HK-2 (cell line): ENCODE measurements around the gene LRPPRC.

ENCODE experiments used
- DNase-seq: peaks from one replicate; pipeline ENCODE4 v3.0.0-alpha.2; 2018; ENCODE audit not compliant: unreplicated experiment

LRPPRC gene

DNA sequence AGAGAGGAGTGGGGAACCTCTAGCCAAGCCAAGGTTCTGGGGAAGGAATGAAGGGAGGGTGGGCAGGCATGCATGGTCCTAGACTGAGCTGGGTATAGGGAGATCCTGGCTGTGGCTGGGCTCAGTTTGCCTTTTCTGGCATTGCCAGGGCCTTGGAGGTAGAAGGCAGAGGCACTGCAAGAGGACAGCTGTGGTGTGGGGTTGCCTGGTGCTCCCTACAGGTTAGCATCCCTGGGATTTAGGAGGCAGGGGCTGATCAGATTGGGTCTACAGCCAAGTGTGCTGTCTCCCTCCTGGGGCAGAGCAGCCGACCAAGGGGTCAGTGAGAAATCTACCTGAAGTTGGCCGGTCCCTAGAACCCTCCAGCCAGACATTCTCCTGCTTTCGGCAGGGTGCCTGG lies 141.1 kb downstream of the LRPPRC start:
- no peak for DNase-seq

GRCh38 chr2:43853141-43854081 lies 142.4 kb downstream of the LRPPRC start:
- DNase-seq = no peak

- no peak for DNase-seq
Observed at GRCh38 chr2:43852196-43852730, 143.5 kb downstream of the LRPPRC start.

- DNase-seq = no peak
Observed at GRCh38 chr2:43851011-43851980, 144.5 kb downstream of the LRPPRC start.

DNA sequence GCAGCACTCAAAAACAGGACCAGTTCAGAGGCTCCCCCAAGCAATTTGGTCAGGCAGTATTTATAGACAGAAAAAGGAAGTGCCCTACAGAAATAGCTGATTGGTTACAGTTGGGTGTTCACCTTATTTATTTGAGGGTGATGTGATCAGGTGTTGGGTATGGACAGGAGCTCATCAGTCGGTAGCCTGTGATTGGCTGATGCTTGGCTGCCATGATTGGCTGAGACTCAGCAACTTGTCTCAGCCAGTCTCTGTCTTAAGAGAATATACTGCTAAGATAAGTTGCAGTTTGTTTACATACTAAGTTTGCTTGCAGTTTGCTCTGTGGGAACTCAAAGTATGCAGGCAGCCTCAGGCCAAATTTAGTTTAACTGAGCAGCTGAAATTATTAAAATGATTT lies 147.6 kb downstream of the LRPPRC start:
- DNase-seq = no peak

GRCh38 chr2:43846140-43846793 lies 149.5 kb downstream of the LRPPRC start:
- no peak for DNase-seq

- DNase-seq = no peak
Observed at GRCh38 chr2:43845181-43845580, 150.6 kb downstream of the LRPPRC start.

- no peak for DNase-seq
Observed at GRCh38 chr2:43842866-43843226, 152.9 kb downstream of the LRPPRC start.

GRCh38 chr2:43841949-43842865 lies 153.6 kb downstream of the LRPPRC start:
- no peak for DNase-seq

DNA sequence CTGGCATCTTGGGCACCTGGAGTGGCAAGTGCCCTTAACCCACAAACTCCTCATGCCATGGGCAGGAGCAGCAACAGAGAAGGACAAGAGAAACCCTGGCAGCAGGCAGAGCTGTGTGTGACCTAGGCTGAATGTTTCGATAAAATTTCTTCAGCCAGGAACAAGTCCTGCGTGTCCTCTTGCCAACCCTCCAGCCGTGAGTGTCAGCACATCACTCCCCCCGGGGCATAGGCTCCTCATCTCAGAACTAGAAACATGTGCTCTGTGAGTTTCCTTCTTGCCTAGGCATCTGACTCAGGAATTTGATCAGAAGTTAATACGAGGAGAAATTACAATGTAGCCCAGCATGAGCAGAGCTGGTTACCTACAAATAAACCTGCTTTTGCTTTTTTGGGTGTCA lies 154.8 kb downstream of the LRPPRC start:
- DNase-seq = no peak

- DNase-seq = no peak
Observed at GRCh38 chr2:43839776-43840564, 155.8 kb downstream of the LRPPRC start.

DNA sequence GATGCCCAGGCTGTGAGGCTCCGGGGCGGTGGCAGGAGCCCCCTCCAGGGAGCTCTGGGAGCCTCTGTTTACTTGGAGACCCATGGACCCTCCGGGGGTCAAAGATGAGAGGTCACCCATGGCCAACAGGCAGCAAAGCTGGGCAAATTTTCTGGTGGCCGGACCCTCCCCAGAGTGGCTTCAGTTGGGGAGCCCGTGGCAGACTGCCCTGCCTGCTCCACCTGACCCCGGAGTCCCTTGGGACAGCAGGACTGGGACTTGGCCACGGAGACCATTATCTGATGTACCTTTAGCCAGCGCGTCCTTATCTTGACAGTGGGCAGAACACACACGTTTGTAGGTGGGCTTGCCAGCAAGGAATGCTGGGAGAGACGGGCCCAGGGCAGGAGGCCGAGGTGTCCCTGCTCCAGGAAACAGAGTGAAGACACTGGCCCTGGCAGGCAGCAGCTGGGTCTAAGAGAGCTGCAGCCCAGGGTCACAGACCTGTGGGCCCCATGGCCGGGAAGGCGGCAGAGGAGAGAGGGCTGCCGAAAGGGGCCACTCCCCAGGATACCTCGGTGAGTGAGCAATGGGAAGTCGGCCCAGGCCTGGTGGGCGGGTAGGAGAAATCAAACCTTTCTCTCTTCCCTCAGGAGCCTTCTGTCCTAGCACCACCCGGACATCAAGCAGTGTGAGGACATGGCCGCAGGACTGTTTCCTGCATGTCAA lies 157.1 kb downstream of the LRPPRC start, which contains the start of the genes ABCG5 and ABCG8:
Gene ABCG5, minus strand, starts transcription at position 280 of the 708 bp plus-strand sequence. Its CDS starts 160 bp downstream, at position 120.
Gene ABCG8, plus strand, starts transcription at position 412 of the 708 bp plus-strand sequence. Its CDS starts 83 bp downstream, at position 495.
- no peak for DNase-seq

DNA sequence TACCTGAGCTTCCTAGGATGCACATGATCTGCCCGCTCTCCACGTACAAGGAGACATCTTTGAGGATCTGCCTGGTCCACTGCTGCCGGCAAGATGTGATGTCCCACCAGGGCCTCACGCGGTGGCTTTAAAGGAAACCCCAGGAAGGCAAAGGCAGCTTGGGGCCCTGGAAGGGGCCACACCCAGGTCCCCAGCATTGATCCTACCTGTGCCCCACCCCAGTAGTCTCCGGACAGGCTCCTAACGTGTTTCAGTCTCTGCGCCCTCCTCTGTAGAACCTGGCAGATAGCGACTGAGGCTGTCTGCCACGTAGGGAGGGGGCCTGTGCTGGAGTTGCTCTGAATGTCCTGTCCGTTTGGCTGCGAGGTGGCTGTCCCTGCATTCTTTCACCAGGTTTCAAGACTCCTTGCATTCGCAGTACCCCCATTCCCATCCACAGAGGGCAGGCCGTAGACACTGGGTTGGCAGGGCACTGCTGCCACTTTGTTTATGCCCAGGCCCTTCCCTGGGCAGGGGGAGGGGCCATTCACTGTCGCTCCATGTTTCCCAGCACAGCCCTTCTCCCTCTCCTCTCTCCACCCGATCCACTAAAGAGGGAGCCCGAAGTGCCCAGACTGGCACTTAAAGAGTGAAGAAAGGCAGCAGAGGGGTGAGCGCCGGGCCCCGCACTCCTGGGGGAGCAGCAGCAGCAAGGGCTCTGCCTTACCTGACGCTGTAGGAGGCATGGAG lies 157.8 kb downstream of the LRPPRC start:
- no peak for DNase-seq

DNA sequence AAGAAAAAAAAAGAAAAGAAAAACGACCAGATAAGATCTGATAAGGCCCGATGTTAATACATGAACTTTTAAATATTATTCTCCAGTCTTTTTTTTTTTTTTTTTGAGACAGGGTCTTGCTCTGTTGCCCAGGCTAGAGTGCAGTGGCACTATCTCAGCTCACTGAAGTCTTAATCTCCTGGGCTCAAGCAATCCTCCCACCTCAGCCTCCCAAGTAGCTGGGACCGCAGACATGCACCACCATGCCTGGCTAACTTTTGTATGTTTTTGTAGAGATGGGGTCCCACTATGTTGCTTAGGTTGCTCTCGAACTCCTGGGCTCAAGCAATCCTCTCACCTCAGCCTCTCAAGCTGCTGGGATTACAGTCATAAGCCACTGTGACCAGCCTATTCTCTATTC lies 158.8 kb downstream of the LRPPRC start:
- DNase-seq = no peak
